Measurements from ENCODE around the gene ZNF239.

- no peak for TF ChIP-seq RFX5 (IDR thresholded peaks at IDR 0.05; ENCODE audit: low read depth, low read length)
- TF ChIP-seq ELK1 (IDR thresholded peaks at IDR 0.05; ENCODE audit: borderline replicate concordance, low read depth, low read length): no peak
- TF ChIP-seq USF2 (IDR thresholded peaks at IDR 0.05; ENCODE audit: low read depth, low read length): no peak
These were observed 22.1 kb upstream of the ZNF239 start for GRCh38 chr10:43596546-43596945.

All from IMR-90 (cell line).